Measurements from ENCODE around the gene THPO. TPM values are rescaled to one million over a fixed set of nuclear protein-coding genes. Genes with fewer than 3 reads are reported as not detected.
A peak's percentile ranks its signal among the peaks of the same experiment; 100 is the strongest.

THPO gene
- total RNA-seq, 4 donors from 2014 or later, result 0.40 to 1.3 (median 0.64) TPM

GRCh38 chr3:184327171-184327570 lies 50.8 kb downstream of the THPO start:
- peaks cover 91 to 100% (median 100%) of the 10 kb centered on the region in 4 donors for H3K36me3 ChIP-seq
- no peak overlapping the region for H3K4me3 ChIP-seq
- WGBS, result 93% methylated on average over 21 of the region's 21 CpGs
- TF ChIP-seq POLR2A (IDR thresholded peaks at IDR 0.05; ENCODE audit: low read depth) (no peak), EP300 (IDR thresholded peaks at IDR 0.05) (no peak), POLR2AphosphoS5 (IDR thresholded peaks at IDR 0.05) (no peak)
- peaks cover 8 to 31% (median 12%) of the 10 kb centered on the region in 4 donors for H3K4me1 ChIP-seq
- no peak for DNase-seq (ENCODE audit: extremely low spot score)
- H3K27ac ChIP-seq (replicated peaks in 1 of 4), result peak overlapping the region in 1 of 4 donors; percentile 16
- H3K27me3 ChIP-seq, result no peaks in the 10 kb centered on the region
- no peaks in the 10 kb centered on the region for H3K9me3 ChIP-seq
- intact Hi-C loops (cut with DNase I), result no loop called here

- H3K4me3 ChIP-seq, result no peak overlapping the region
- WGBS, result 79% methylated on average over 6 of the region's 6 CpGs
- peaks cover 91 to 100% (median 100%) of the 10 kb centered on the region in 4 donors for H3K36me3 ChIP-seq
- intact Hi-C loops (cut with DNase I), result no loop called here
- H3K27me3 ChIP-seq, result no peaks in the 10 kb centered on the region
- TF ChIP-seq EP300 (IDR thresholded peaks at IDR 0.05) (no peak), POLR2A (IDR thresholded peaks at IDR 0.05; ENCODE audit: low read depth) (no peak), POLR2AphosphoS5 (IDR thresholded peaks at IDR 0.05) (no peak), CTCF (IDR thresholded peaks at IDR 0.05) (no peak)
- H3K4me1 ChIP-seq, result peaks cover 13 to 32% (median 20%) of the 10 kb centered on the region in 4 donors
- DNase-seq (ENCODE audit: extremely low spot score), result no peak
- H3K27ac ChIP-seq (replicated peaks in 1 of 4), result peak overlapping the region in 1 of 4 donors; percentile 47
- H3K9me3 ChIP-seq, result no peaks in the 10 kb centered on the region
These were observed 52.2 kb downstream of the THPO start for GRCh38 chr3:184325715-184326369.

GRCh38 chr3:184325269-184325668 lies 52.7 kb downstream of the THPO start:
- intact Hi-C loops (cut with DNase I), result no loop called here
- Histone ChIP-seq H3K27ac (replicated peaks in 1 of 4) (peak overlapping the region in 2 of 4 donors; percentile 15 to 47), H3K9me3 (no peaks in the 10 kb centered on the region), H3K4me3 (no peak overlapping the region), H3K36me3 (peaks cover 93 to 100% (median 100%) of the 10 kb centered on the region in 4 donors), H3K4me1 (peaks cover 19 to 38% (median 25%) of the 10 kb centered on the region in 4 donors), H3K27me3 (no peaks in the 10 kb centered on the region)
- WGBS, result 89% methylated on average over 13 of the region's 13 CpGs
- TF ChIP-seq CTCF (IDR thresholded peaks at IDR 0.05), result no peak
- TF ChIP-seq POLR2AphosphoS5 (IDR thresholded peaks at IDR 0.05), result no peak
- TF ChIP-seq EP300 (IDR thresholded peaks at IDR 0.05), result no peak
- no peak for TF ChIP-seq POLR2A (IDR thresholded peaks at IDR 0.05; ENCODE audit: low read depth)
- no peak for DNase-seq (ENCODE audit: extremely low spot score)

GRCh38 chr3:184323696-184324095 lies 54.3 kb downstream of the THPO start:
- H3K4me3 ChIP-seq, result no peak overlapping the region
- H3K36me3 ChIP-seq, result peaks cover 83 to 87% (median 85%) of the 10 kb centered on the region in 4 donors
- TF ChIP-seq POLR2AphosphoS5 (IDR thresholded peaks at IDR 0.05), result peak; percentile 5 to 16
- TF ChIP-seq CTCF (IDR thresholded peaks at IDR 0.05), result no peak
- no peak for TF ChIP-seq POLR2A (IDR thresholded peaks at IDR 0.05; ENCODE audit: low read depth)
- no peak for TF ChIP-seq EP300 (IDR thresholded peaks at IDR 0.05)
- H3K4me1 ChIP-seq, result peaks cover 32 to 54% (median 41%) of the 10 kb centered on the region in 4 donors
- peak overlapping the region; percentile 28 to 97 (median 52) for H3K27ac ChIP-seq (replicated peaks in 1 of 4)
- no peak for DNase-seq (ENCODE audit: extremely low spot score)
- no peaks in the 10 kb centered on the region for H3K27me3 ChIP-seq
- no peaks in the 10 kb centered on the region for H3K9me3 ChIP-seq
- WGBS, result 94% methylated on average over 7 of the region's 8 CpGs
- intact Hi-C loops (cut with DNase I), result no loop called here

- TF ChIP-seq EP300 (IDR thresholded peaks at IDR 0.05), result no peak
- no peak for TF ChIP-seq CTCF (IDR thresholded peaks at IDR 0.05)
- TF ChIP-seq POLR2A (IDR thresholded peaks at IDR 0.05; ENCODE audit: low read depth), result no peak
- peak in 1 of 2 donors; percentile 23 for TF ChIP-seq POLR2AphosphoS5 (IDR thresholded peaks at IDR 0.05)
- no peak for DNase-seq (ENCODE audit: extremely low spot score)
- Histone ChIP-seq H3K27ac (replicated peaks in 1 of 4) (peak overlapping the region; percentile 60 to 97 (median 84)), H3K36me3 (peaks cover 75 to 87% (median 80%) of the 10 kb centered on the region in 4 donors), H3K4me3 (no peak overlapping the region), H3K9me3 (no peaks in the 10 kb centered on the region), H3K4me1 (peaks cover 38 to 61% (median 49%) of the 10 kb centered on the region in 4 donors), H3K27me3 (no peaks in the 10 kb centered on the region)
- intact Hi-C loops (cut with DNase I), result no loop called here
- WGBS, result 77% methylated on average over 19 of the region's 20 CpGs
These were observed 55.1 kb downstream of the THPO start for GRCh38 chr3:184322731-184323487.

Data from esophagus muscularis mucosa (tissue), 4 donors.